Peyer's patch (tissue), 4 donors: Measurements from ENCODE around the gene CLIP4. TPM values are rescaled to one million over a fixed set of nuclear protein-coding genes. Genes with fewer than 3 reads are reported as not detected.

ENCODE experiments used
- DNase-seq, 3 donors: peaks; one replicate each; pipeline ENCODE4 v3.0.0-alpha.2; 2017 to 2019
- H3K27ac ChIP-seq, 4 donors: fragments of 200-600 bp; sonication (generic); one replicate each; pipeline ENCODE4 v1.5.1; 2016 to 2019
- H3K27me3 ChIP-seq, 2 donors: fragments of 200-600 bp; sonication (generic); one replicate each; pipeline ENCODE4 v1.5.1; 2019
- H3K36me3 ChIP-seq, 3 donors: fragments of 200-600 bp; sonication (generic); one replicate each; pipeline ENCODE4 v1.5.1; 2016 to 2019
- H3K4me1 ChIP-seq, 4 donors: fragments of 200-600 bp; sonication (generic); one replicate each; pipeline ENCODE4 v1.5.1; 2016 to 2019
- H3K4me3 ChIP-seq, 4 donors: fragments of 200-600 bp; sonication (generic); 1 replicate in 3 of 4; 2 replicates in 1 of 4; pipeline ENCODE4 v1.5.1; 2016 to 2019; ENCODE audit warnings: mild to moderate bottlenecking in 1 of 4
- H3K9me3 ChIP-seq, 4 donors: fragments of 200-600 bp; sonication (generic); one replicate each; pipeline ENCODE4 v1.5.1; 2016 to 2019; ENCODE audit warnings: mild to moderate bottlenecking in 1 of 4
- CTCF ChIP-seq, 6 experiments: fragments of 450-650 bp in 4 of 6; fragments of 200-600 bp in 2 of 6; sonication (generic) in 1 of 6; IDR thresholded peaks; one replicate each; pipeline ENCODE4 v1.5.1; 2017 to 2019; ENCODE audit warnings: antibody characterized with exemption in 6 of 6, mild to moderate bottlenecking in 3 of 6, moderate library complexity in 1 of 6
- POLR2A ChIP-seq, 2 donors: fragments of 450-650 bp; IDR thresholded peaks; one replicate each; pipeline ENCODE4 v1.5.1; 2017; ENCODE audit warnings: antibody characterized with exemption in 2 of 2, mild to moderate bottlenecking in 2 of 2, moderate library complexity in 2 of 2
- total RNA-seq, 4 donors: library from RNA; depleted of rRNA; stranded (reverse); fragments of >200 nt; gene quantifications; one replicate each; pipeline ENCODE4 v1.1.0, GENCODE V29; 2016

Gene CLIP4
- total RNA-seq, 4 donors from 2014 or later: 7.0 to 40.4 (median 16.9) TPM

- DNase-seq: no peak
- peaks cover 0 to 7% (median 0%) of the 10 kb centered on the region in 3 donors for H3K36me3 ChIP-seq
- H3K4me1 ChIP-seq: no peaks in the 10 kb centered on the region
- H3K27me3 ChIP-seq: no peaks in the 10 kb centered on the region
- H3K4me3 ChIP-seq: no peak overlapping the region
- H3K27ac ChIP-seq: no peak overlapping the region
- no peak for TF ChIP-seq CTCF (IDR thresholded peaks at IDR 0.05)
- TF ChIP-seq POLR2A (IDR thresholded peaks at IDR 0.05): no peak
- no peaks in the 10 kb centered on the region for H3K9me3 ChIP-seq
Observed at GRCh38 chr2:29130295-29130694, 15.1 kb downstream of the CLIP4 start.

GRCh38 chr2:29134933-29135332 is 19.7 kb downstream of the CLIP4 start:
- no peaks in the 10 kb centered on the region for H3K9me3 ChIP-seq
- peaks cover 0 to 7% (median 0%) of the 10 kb centered on the region in 3 donors for H3K36me3 ChIP-seq
- DNase-seq: no peak
- no peak overlapping the region for H3K27ac ChIP-seq
- no peak overlapping the region for H3K4me3 ChIP-seq
- no peaks in the 10 kb centered on the region for H3K27me3 ChIP-seq
- no peak for TF ChIP-seq POLR2A (IDR thresholded peaks at IDR 0.05)
- no peak for TF ChIP-seq CTCF (IDR thresholded peaks at IDR 0.05)
- H3K4me1 ChIP-seq: no peaks in the 10 kb centered on the region

GRCh38 chr2:29139152-29139551 is 23.9 kb downstream of the CLIP4 start:
- Histone ChIP-seq H3K4me3 (no peak overlapping the region), H3K4me1 (no peaks in the 10 kb centered on the region), H3K27ac (no peak overlapping the region), H3K9me3 (no peaks in the 10 kb centered on the region), H3K27me3 (no peaks in the 10 kb centered on the region), H3K36me3 (peaks cover 0 to 9% (median 0%) of the 10 kb centered on the region in 3 donors)
- DNase-seq: no peak
- TF ChIP-seq POLR2A (IDR thresholded peaks at IDR 0.05) (no peak), CTCF (IDR thresholded peaks at IDR 0.05) (no peak)

GRCh38 chr2:29139731-29140130 is 24.5 kb downstream of the CLIP4 start:
- no peak for TF ChIP-seq CTCF (IDR thresholded peaks at IDR 0.05)
- TF ChIP-seq POLR2A (IDR thresholded peaks at IDR 0.05): no peak
- no peak for DNase-seq
- Histone ChIP-seq H3K4me1 (no peaks in the 10 kb centered on the region), H3K4me3 (no peak overlapping the region), H3K27ac (no peak overlapping the region), H3K9me3 (no peaks in the 10 kb centered on the region), H3K27me3 (no peaks in the 10 kb centered on the region), H3K36me3 (peaks cover 0 to 15% (median 0%) of the 10 kb centered on the region in 3 donors)

GRCh38 chr2:29143657-29144056 is 28.4 kb downstream of the CLIP4 start:
- no peak for TF ChIP-seq POLR2A (IDR thresholded peaks at IDR 0.05)
- TF ChIP-seq CTCF (IDR thresholded peaks at IDR 0.05): no peak
- H3K27me3 ChIP-seq: no peaks in the 10 kb centered on the region
- no peaks in the 10 kb centered on the region for H3K9me3 ChIP-seq
- no peak overlapping the region for H3K27ac ChIP-seq
- no peak overlapping the region for H3K4me3 ChIP-seq
- no peaks in the 10 kb centered on the region for H3K4me1 ChIP-seq
- peaks cover 0 to 16% (median 0%) of the 10 kb centered on the region in 3 donors for H3K36me3 ChIP-seq
- DNase-seq: no peak

- Histone ChIP-seq H3K27me3 (no peaks in the 10 kb centered on the region), H3K9me3 (no peaks in the 10 kb centered on the region), H3K36me3 (peaks cover 0 to 16% (median 0%) of the 10 kb centered on the region in 3 donors), H3K27ac (no peak overlapping the region), H3K4me1 (no peaks in the 10 kb centered on the region), H3K4me3 (no peak overlapping the region)
- no peak for DNase-seq
- no peak for TF ChIP-seq CTCF (IDR thresholded peaks at IDR 0.05)
- TF ChIP-seq POLR2A (IDR thresholded peaks at IDR 0.05): no peak
Observed at GRCh38 chr2:29146197-29146596, 31.0 kb downstream of the CLIP4 start.
